GM19099 (cell line): Measurements from ENCODE around the gene TSPAN9.

Experiments used
- POLR2A ChIP-seq: IDR thresholded peaks from 3 replicates; pipeline ENCODE4 v1.6.1; 2011; ENCODE audit warnings: low read depth; ENCODE audit not compliant: insufficient read length; ENCODE audit errors: extremely low read depth

The TSPAN9 gene

GRCh38 chr12:3223601-3224529 is 146.7 kb downstream of the TSPAN9 start:
- no peak for TF ChIP-seq POLR2A

- TF ChIP-seq POLR2A, result no peak
These were observed 147.3 kb downstream of the TSPAN9 start for GRCh38 chr12:3224530-3224903.

GRCh38 chr12:3225154-3225795 is 148.1 kb downstream of the TSPAN9 start:
- TF ChIP-seq POLR2A, result no peak

DNA sequence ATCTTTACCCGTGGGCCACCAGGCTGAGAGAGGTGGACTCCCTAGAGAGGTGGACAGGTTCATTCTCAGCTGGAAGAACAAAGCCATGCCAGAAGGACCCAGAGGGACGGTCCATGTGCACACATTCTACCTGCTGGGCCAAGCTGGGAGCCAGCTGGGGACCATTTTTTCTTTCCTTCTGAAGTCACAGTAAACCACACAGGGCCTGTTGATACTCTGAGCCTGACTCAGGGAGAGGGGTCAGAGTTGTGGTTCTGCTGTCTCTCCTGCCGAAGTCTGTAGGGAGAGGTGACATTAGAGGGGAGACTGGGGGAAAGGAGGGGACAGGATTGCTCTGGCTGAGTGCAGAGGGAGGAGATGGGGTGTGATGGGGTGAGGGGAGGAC is 148.6 kb downstream of the TSPAN9 start:
- no peak for TF ChIP-seq POLR2A

DNA sequence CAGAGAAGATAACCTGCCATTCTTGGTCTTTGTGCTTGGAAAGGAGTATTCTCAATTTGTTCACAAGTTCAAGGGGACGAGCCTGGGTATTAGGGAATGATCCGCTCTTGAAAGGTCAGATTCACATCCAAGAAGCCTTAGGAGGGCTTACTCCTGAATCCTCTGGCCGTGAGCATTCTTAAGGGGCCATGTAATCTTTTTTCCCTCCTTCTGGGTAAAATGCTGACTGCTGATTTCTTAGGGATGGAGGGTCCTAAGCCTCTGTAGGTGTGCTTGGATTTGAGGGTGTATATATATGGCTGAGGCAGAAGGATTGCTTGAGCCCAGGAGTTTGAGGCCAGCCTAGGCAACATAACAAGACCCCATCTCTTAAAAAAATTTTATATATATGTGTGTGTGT is 149.1 kb downstream of the TSPAN9 start:
- no peak for TF ChIP-seq POLR2A

- no peak for TF ChIP-seq POLR2A
These were observed 150.1 kb downstream of the TSPAN9 start for GRCh38 chr12:3227076-3227975.

- no peak for TF ChIP-seq POLR2A
These were observed 151.4 kb downstream of the TSPAN9 start for GRCh38 chr12:3228552-3228951.

GRCh38 chr12:3229577-3229976 is 152.4 kb downstream of the TSPAN9 start:
- no peak for TF ChIP-seq POLR2A

DNA sequence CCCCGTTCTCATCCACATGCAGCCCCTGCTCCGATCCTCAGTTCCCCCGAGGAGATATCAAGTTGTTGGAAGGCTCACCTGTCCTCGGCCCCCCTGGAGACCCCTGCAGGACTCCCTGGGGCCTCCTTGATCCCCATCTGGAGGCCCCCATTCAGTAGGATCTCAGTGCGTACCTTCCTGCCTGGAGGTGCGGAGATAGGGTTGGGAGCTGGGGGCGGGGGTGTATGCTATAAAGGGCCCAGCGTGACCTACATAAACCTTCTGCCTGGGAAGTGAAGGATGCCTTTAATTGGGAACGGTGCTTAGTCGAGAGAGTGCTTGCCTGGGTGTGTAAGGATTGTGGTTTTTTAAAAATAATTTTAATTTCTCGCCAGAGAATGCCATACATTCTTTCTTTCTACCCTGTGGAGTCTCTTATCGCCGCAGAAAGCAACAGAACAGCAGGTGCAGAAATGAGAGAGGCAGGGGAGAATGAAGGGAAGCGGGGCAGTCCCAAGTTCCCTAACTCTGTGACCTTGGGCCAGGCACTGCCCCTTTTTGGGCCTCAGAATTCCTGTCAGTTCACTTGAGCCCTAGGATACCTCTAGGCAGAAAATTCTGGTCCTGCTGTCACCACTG is 153.7 kb downstream of the TSPAN9 start:
- TF ChIP-seq POLR2A, result no peak

DNA sequence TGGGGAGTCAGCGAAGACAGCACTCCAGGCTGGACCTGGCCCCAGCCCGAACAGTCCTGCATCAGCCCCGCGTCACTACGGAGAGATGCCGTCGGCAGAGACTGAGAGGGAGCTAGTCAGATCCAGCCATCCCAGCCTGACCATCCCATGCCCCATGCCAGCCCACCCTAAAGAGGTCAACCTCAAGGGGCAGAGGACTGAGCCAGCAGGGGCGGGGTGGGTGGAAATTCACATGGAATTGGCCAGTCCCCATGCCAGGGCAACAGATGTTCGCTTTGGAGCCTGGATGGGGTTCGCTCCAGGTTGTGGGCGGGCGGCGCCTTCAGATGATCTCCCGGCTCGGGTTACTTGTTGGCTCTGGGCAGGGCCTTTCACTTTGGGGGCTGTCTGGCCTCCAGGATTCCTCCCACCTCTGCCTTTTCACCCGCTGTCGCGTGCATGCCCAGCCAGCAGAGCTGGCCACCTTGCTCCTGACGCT is 154.3 kb downstream of the TSPAN9 start:
- TF ChIP-seq POLR2A, result no peak

DNA sequence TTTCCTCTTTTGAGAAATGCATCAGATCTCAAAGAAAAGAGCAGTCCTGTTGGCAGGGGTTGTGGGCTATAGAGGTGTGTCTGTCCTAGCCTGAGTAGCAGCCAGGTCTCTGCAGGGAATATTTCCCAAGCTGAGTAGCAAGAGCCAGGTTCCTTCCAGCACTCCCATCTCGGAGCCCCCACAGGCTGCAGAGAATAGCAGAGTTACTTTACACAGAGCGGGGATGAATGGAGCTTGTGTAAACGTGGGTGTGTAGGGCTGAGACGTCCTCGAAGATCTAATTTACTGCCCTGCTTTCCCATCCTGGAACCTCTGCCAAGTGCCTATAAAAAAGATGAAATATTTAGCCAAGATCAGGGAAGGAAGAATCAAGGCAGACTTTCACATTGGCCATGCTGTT is 156.6 kb downstream of the TSPAN9 start:
- TF ChIP-seq POLR2A, result no peak

DNA sequence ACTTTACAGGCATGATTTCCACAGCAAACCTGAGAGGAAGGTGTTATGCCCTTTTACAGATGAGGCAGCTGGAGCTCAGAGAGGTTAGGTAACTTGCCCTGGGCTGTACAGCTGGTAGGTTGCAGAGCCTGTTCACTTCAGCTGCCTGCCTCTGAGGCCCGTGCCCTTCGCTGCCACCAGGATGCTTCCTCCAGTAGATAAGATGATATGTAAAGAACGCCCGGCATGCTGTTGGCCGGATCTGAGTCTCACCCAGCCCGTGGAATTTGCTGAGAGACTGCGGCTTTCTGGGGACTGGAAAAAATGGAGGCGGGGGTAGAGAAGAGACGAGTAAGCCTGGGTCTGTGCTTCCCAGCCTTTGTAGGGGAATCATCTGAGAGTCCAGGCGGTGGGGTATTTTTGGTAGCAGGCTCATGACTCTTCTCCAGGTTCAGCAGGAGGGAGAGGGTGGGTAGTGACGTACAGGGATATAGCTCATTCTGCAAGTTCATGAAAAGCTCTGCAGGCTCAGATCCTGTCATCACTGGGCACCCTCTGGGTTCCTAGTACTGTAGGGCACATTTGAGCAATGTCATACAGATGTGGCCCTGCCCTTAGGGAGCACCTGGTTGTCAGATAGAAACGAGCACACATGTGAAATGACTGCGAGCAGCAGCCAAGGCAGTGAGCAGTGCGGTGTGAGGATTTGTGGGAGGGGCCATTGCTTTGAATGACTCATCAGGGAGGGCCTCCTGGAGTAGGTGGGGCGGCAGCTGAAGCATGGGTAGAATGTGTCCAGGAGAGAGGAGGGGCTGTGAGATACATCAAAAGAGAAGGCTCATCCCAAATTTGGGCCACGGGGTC is 159.4 kb downstream of the TSPAN9 start:
- TF ChIP-seq POLR2A, result no peak

GRCh38 chr12:3238196-3238595 is 161.0 kb downstream of the TSPAN9 start:
- TF ChIP-seq POLR2A, result no peak

DNA sequence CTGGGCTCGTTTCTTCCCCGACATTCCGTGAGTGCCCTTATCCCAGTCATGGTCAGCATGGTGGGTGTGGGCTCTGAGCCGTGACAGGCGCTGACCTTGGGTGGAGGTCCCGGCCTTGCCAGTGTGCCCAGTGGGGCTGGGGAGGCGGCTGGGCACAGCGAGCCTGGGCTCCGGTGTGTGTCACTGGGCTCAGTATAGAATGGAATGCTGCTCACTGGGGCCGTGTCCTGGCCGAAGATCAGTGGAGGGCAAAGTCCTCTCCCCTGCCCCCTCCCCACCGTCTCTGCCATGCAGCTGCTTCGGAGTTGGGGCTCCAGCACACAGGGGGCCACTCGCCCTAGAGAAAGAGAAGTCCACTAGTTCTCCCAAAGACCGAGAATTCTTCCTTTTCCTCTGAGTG is 164.4 kb downstream of the TSPAN9 start:
- no peak for TF ChIP-seq POLR2A
